ENCODE measurements around the gene PRICKLE4.
A peak's percentile ranks its signal among the peaks of the same experiment; 100 is the strongest.

The PRICKLE4 gene

GRCh38 chr6:41750374-41750773 is 30.2 kb upstream of the PRICKLE4 start:
- H3K27ac ChIP-seq, result no peak overlapping the region
- DNase-seq, result no peak
- H3K27me3 ChIP-seq (replicated peaks), result no peaks in the 10 kb centered on the region
- no peaks in the 10 kb centered on the region for H3K36me3 ChIP-seq (replicated peaks)
- in situ Hi-C loops (cut with HindIII; ENCODE audit: low pct_ligation_motif_present, low sequenced_read_pairs), result no loop called here
- TF ChIP-seq CTCF (IDR thresholded peaks at IDR 0.05; ENCODE audit: low read depth, low read length, missing control alignments), result no peak
- no peak overlapping the region for H3K4me3 ChIP-seq (ENCODE audit: low read depth, low read length)

GRCh38 chr6:41755895-41756294 is 24.7 kb upstream of the PRICKLE4 start:
- H3K4me3 ChIP-seq (ENCODE audit: low read depth, low read length), result no peak overlapping the region
- TF ChIP-seq CTCF (IDR thresholded peaks at IDR 0.05; ENCODE audit: low read depth, low read length, missing control alignments), result no peak
- in situ Hi-C loops (cut with HindIII; ENCODE audit: low pct_ligation_motif_present, low sequenced_read_pairs), result no loop called here
- no peaks in the 10 kb centered on the region for H3K36me3 ChIP-seq (replicated peaks)
- H3K27me3 ChIP-seq (replicated peaks), result no peaks in the 10 kb centered on the region
- no peak overlapping the region for H3K27ac ChIP-seq
- no peak for DNase-seq

GRCh38 chr6:41756354-41756753 is 24.2 kb upstream of the PRICKLE4 start:
- Histone ChIP-seq H3K27me3 (replicated peaks) (no peaks in the 10 kb centered on the region), H3K27ac (no peak overlapping the region), H3K36me3 (replicated peaks) (no peaks in the 10 kb centered on the region), H3K4me3 (ENCODE audit: low read depth, low read length) (no peak overlapping the region)
- no peak for DNase-seq
- no peak for TF ChIP-seq CTCF (IDR thresholded peaks at IDR 0.05; ENCODE audit: low read depth, low read length, missing control alignments)
- in situ Hi-C loops (cut with HindIII; ENCODE audit: low pct_ligation_motif_present, low sequenced_read_pairs), result no loop called here

GRCh38 chr6:41757271-41757670 is 23.3 kb upstream of the PRICKLE4 start:
- no peak for TF ChIP-seq CTCF (IDR thresholded peaks at IDR 0.05; ENCODE audit: low read depth, low read length, missing control alignments)
- H3K27ac ChIP-seq, result no peak overlapping the region
- H3K36me3 ChIP-seq (replicated peaks), result no peaks in the 10 kb centered on the region
- no peak for DNase-seq
- no peak overlapping the region for H3K4me3 ChIP-seq (ENCODE audit: low read depth, low read length)
- in situ Hi-C loops (cut with HindIII; ENCODE audit: low pct_ligation_motif_present, low sequenced_read_pairs), result no loop called here
- no peaks in the 10 kb centered on the region for H3K27me3 ChIP-seq (replicated peaks)

GRCh38 chr6:41757931-41758640 is 22.5 kb upstream of the PRICKLE4 start:
- TF ChIP-seq CTCF (IDR thresholded peaks at IDR 0.05; ENCODE audit: low read depth, low read length, missing control alignments), result no peak
- DNase-seq, result peak; percentile 25

GRCh38 chr6:41758641-41759035 is 21.9 kb upstream of the PRICKLE4 start:
- no peak overlapping the region for H3K27ac ChIP-seq
- no peaks in the 10 kb centered on the region for H3K27me3 ChIP-seq (replicated peaks)
- TF ChIP-seq CTCF (IDR thresholded peaks at IDR 0.05; ENCODE audit: low read depth, low read length, missing control alignments), result no peak
- H3K36me3 ChIP-seq (replicated peaks), result no peaks in the 10 kb centered on the region
- in situ Hi-C loops (cut with HindIII; ENCODE audit: low pct_ligation_motif_present, low sequenced_read_pairs), result no loop called here
- no peak for DNase-seq
- H3K4me3 ChIP-seq (ENCODE audit: low read depth, low read length), result no peak overlapping the region

More at GRCh38 chr6:41757931-41758640, 22.5 kb upstream of the PRICKLE4 start:
- H3K27me3 ChIP-seq (replicated peaks), result no peaks in the 10 kb centered on the region
- H3K4me3 ChIP-seq (ENCODE audit: low read depth, low read length), result no peak overlapping the region
- H3K27ac ChIP-seq, result no peak overlapping the region
- H3K36me3 ChIP-seq (replicated peaks), result no peaks in the 10 kb centered on the region
- in situ Hi-C loops (cut with HindIII; ENCODE audit: low pct_ligation_motif_present, low sequenced_read_pairs), result no loop called here
